ENCODE data around the gene CLDN16.

Gene CLDN16

GRCh38 chr3:190375671-190376070, 12.3 kb upstream of the CLDN16 start:
- DNase-seq (ENCODE audit: extremely low read depth, low read depth): no peak
- no peak for TF ChIP-seq CTCF (IDR thresholded peaks at IDR 0.05; ENCODE audit: low read depth, low read length, missing control alignments)
- H3K4me3 ChIP-seq (replicated peaks; ENCODE audit: low read depth, low read length): no peak overlapping the region

- H3K4me3 ChIP-seq (replicated peaks; ENCODE audit: low read depth, low read length): no peak overlapping the region
- no peak for DNase-seq (ENCODE audit: extremely low read depth, low read depth)
- no peak for TF ChIP-seq CTCF (IDR thresholded peaks at IDR 0.05; ENCODE audit: low read depth, low read length, missing control alignments)
These were observed 9.6 kb upstream of the CLDN16 start for GRCh38 chr3:190378240-190378891.

GRCh38 chr3:190380184-190380583, 7.8 kb upstream of the CLDN16 start:
- TF ChIP-seq CTCF (IDR thresholded peaks at IDR 0.05; ENCODE audit: low read depth, low read length, missing control alignments): no peak
- no peak for DNase-seq (ENCODE audit: extremely low read depth, low read depth)

GRCh38 chr3:190381441-190381840, 6.5 kb upstream of the CLDN16 start:
- TF ChIP-seq CTCF (IDR thresholded peaks at IDR 0.05; ENCODE audit: low read depth, low read length, missing control alignments): no peak
- no peak overlapping the region for H3K4me3 ChIP-seq (replicated peaks; ENCODE audit: low read depth, low read length)
- DNase-seq (ENCODE audit: extremely low read depth, low read depth): no peak

More at GRCh38 chr3:190380184-190380583, 7.8 kb upstream of the CLDN16 start:
- no peak overlapping the region for H3K4me3 ChIP-seq (replicated peaks; ENCODE audit: low read depth, low read length)

- DNase-seq (ENCODE audit: extremely low read depth, low read depth): no peak
- no peak overlapping the region for H3K4me3 ChIP-seq (replicated peaks; ENCODE audit: low read depth, low read length)
- TF ChIP-seq CTCF (IDR thresholded peaks at IDR 0.05; ENCODE audit: low read depth, low read length, missing control alignments): no peak
These were observed 5.9 kb upstream of the CLDN16 start for GRCh38 chr3:190382082-190382481.

GRCh38 chr3:190384309-190384756, 3.6 kb upstream of the CLDN16 start:
- no peak overlapping the region for H3K4me3 ChIP-seq (replicated peaks; ENCODE audit: low read depth, low read length)
- TF ChIP-seq CTCF (IDR thresholded peaks at IDR 0.05; ENCODE audit: low read depth, low read length, missing control alignments): peak; percentile 49
- DNase-seq (ENCODE audit: extremely low read depth, low read depth): no peak

All from HFF-Myc (cell line).